ENCODE results near the gene TEX48.

DNA sequence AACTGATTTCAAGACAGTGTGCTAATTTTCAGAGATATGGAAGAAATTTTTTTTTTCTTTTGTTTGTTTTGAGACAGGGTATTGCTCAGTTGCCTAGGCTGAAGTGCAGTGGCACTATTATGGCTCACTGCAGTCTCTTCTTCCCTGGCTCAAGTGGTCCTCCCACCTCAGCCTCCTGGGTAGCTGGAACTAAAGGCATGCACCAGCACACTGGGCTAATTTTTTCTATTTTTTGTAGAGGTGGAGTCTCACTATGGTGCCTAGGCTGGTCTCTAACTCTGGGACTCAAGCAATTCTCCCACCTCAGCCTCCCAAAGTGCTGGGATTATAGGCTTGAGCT is 9.9 kb upstream of the TEX48 start:
- TF ChIP-seq POLR2AphosphoS5 (IDR thresholded peaks at IDR 0.05; ENCODE audit: low read depth, low read length) (no peak), TAF1 (IDR thresholded peaks at IDR 0.05; ENCODE audit: borderline replicate concordance, insufficient read depth, low read length) (no peak), SIN3A (IDR thresholded peaks at IDR 0.05; ENCODE audit: borderline replicate concordance, insufficient read depth, low read length) (no peak), REST (IDR thresholded peaks at IDR 0.05; ENCODE audit: insufficient read depth in 1 of 2, low read depth in 2 of 2, low read length in 2 of 2) (no peak), FOXP2 (optimal IDR thresholded peaks at IDR 0.05; ENCODE audit: borderline replicate concordance, extremely low read depth, extremely low read length, insufficient read depth) (no peak)

Measured in PFSK-1 (cell line).